Measurements from ENCODE around the gene ZMYND19. TPM values are rescaled to one million over a fixed set of nuclear protein-coding genes. Genes with fewer than 3 reads are reported as not detected.

The ZMYND19 gene
- total RNA-seq, 1 experiment from 2014 or later = 79.2 TPM

DNA sequence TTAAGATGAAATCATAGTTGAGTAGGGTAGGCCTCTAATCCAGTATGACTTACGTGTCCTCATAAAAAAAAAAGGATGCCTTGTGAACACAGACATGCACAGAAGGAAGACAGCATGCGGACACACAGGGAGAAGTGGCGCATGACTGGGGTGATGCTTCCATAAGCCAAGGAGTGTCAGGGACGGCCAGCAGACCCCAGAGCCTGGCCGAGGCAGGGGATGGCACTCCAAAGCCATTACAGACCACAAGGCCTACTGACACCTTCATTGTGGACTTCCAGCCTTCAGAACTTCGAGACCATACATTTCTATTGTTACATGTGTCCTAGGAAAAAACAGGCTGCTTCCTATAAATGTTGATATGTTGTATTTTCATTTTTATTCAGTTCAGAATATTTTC, 48.4 kb upstream of the ZMYND19 start:
- Histone ChIP-seq H3K4me1 (ENCODE audit: insufficient read depth, low read length) (no peaks in the 10 kb centered on the region), H4K8ac (replicated peaks; ENCODE audit: insufficient read length, low read depth, low read length) (no peak overlapping the region), H3K27me3 (ENCODE audit: insufficient read depth, low read length) (no peaks in the 10 kb centered on the region), H2BK20ac (ENCODE audit: low read depth, low read length, poor library complexity, severe bottlenecking) (no peak overlapping the region), H2AFZ (ENCODE audit: low read length) (no peak overlapping the region), H2BK5ac (ENCODE audit: insufficient read length, low read length) (no peak overlapping the region), H2AK5ac (ENCODE audit: insufficient read length, low read length) (no peak overlapping the region), H3K9ac (ENCODE audit: extremely low read depth, insufficient read length, low read length) (no peak overlapping the region), H4K5ac (ENCODE audit: insufficient read length, low read depth, low read length) (no peak overlapping the region), H2BK15ac (ENCODE audit: low read depth, low read length) (no peak overlapping the region), H4K20me1 (ENCODE audit: control insufficient read depth, insufficient read depth, insufficient read length) (no peaks in the 10 kb centered on the region), H3K14ac (ENCODE audit: insufficient read depth, low read length) (no peak overlapping the region), H3K4me2 (ENCODE audit: insufficient read depth, insufficient read length, low read length) (no peak overlapping the region), H3K56ac (ENCODE audit: insufficient read length, low read depth, low read length) (no peak overlapping the region), H3K79me2 (ENCODE audit: insufficient read depth, low read length) (peaks cover 45% of the 10 kb centered on the region; the same call in 1 of the 2 replicates), H3K23ac (ENCODE audit: insufficient read length, low read depth, low read length) (no peak overlapping the region), H3K27ac (ENCODE audit: insufficient read length, low read depth, low read length) (no peak overlapping the region), H4K91ac (ENCODE audit: insufficient read length, low read depth, low read length) (no peak overlapping the region), H3K79me1 (ENCODE audit: insufficient read depth, low read depth, low read length, poor library complexity, severe bottlenecking) (peaks cover 17% of the 10 kb centered on the region), H2BK120ac (ENCODE audit: low read depth, low read length, poor library complexity, severe bottlenecking) (no peak overlapping the region), H3T11ph (ENCODE audit: low read length) (no peak overlapping the region), H2BK12ac (ENCODE audit: insufficient read length, low read depth, low read length) (no peak overlapping the region), H3K9me3 (ENCODE audit: control insufficient read depth, low read depth, low read length) (no peaks in the 10 kb centered on the region), H3K23me2 (ENCODE audit: insufficient read length, low read depth, low read length, poor library complexity, severe bottlenecking) (no peaks in the 10 kb centered on the region), H3K18ac (ENCODE audit: insufficient read length, low read depth, low read length) (no peak overlapping the region), H3K4ac (ENCODE audit: low read depth, low read length) (no peak overlapping the region)
- no peak overlapping the region for H3K4me3 Mint-ChIP-seq
- WGBS (ENCODE audit: extremely low coverage, insufficient read length, low lambda C conversion rate) = no CpG with 5 or more reads among the region's 6 CpGs
- no peaks in the 10 kb centered on the region for H3K27me3 Mint-ChIP-seq (ENCODE audit: low read depth)
- H3K36me3 Mint-ChIP-seq (ENCODE audit: insufficient read depth in 1 of 3, low read depth in 3 of 3) = peaks cover 5 to 24% (median 11%) of the 10 kb centered on the region in 3 experiments; a peak in 5 of 7 replicates
- no peaks in the 10 kb centered on the region; a peak in 1 of 5 replicates for H3K9me3 Mint-ChIP-seq
- H3K4me1 Mint-ChIP-seq = peaks cover 6 to 10% of the 10 kb centered on the region in 2 experiments
- DNase-seq = no peak
- TF ChIP-seq, protein P1, sequence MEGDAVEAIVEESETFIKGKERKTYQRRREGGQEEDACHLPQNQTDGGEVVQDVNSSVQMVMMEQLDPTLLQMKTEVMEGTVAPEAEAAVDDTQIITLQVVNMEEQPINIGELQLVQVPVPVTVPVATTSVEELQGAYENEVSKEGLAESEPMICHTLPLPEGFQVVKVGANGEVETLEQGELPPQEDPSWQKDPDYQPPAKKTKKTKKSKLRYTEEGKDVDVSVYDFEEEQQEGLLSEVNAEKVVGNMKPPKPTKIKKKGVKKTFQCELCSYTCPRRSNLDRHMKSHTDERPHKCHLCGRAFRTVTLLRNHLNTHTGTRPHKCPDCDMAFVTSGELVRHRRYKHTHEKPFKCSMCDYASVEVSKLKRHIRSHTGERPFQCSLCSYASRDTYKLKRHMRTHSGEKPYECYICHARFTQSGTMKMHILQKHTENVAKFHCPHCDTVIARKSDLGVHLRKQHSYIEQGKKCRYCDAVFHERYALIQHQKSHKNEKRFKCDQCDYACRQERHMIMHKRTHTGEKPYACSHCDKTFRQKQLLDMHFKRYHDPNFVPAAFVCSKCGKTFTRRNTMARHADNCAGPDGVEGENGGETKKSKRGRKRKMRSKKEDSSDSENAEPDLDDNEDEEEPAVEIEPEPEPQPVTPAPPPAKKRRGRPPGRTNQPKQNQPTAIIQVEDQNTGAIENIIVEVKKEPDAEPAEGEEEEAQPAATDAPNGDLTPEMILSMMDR (conservative IDR thresholded peaks at IDR 0.05) = no peak
- H3K27ac Mint-ChIP-seq = no peak overlapping the region

All from H9 (cell line).